Measurements from ENCODE around the gene RTTN.

GRCh38 chr18:70190529-70190928 is 15.0 kb downstream of the RTTN start:
- TF ChIP-seq GATA2 (IDR thresholded peaks at IDR 0.05; ENCODE audit: low read depth, low read length) (no peak), GATA3 (IDR thresholded peaks at IDR 0.05; ENCODE audit: low read depth, low read length) (no peak)
